Liver (tissue), 9 donors: Measurements from ENCODE around the gene DPYSL4. TPM values are rescaled to one million over a fixed set of nuclear protein-coding genes. Genes with fewer than 3 reads are reported as not detected.

Experiments used
- DNase-seq: peaks from one replicate; pipeline ENCODE4 v3.0.0-alpha.2; 2017; ENCODE audit warnings: low spot score
- H3K27ac ChIP-seq, 2 donors: one replicate each; pipeline ENCODE4 v1.7.0; 2013; ENCODE audit warnings: inconsistent platforms in 2 of 2, low read length in 2 of 2, control low read depth in 1 of 2, low read depth in 1 of 2, mild to moderate bottlenecking in 1 of 2
- H3K27me3 ChIP-seq, 4 donors: one replicate each; pipeline versions ENCODE4 v1.6.1 to v1.7.0; 2013; ENCODE audit warnings: low read length in 3 of 4, inconsistent platforms in 1 of 4, mild to moderate bottlenecking in 1 of 4, moderate library complexity in 1 of 4; ENCODE audit not compliant: control insufficient read depth in 4 of 4, insufficient read depth in 4 of 4
- H3K36me3 ChIP-seq, 4 donors: one replicate each; pipeline versions ENCODE4 v1.6.1 to v1.7.0; 2013; ENCODE audit warnings: low read length in 3 of 4, mild to moderate bottlenecking in 3 of 4, low read depth in 1 of 4, moderate library complexity in 1 of 4; ENCODE audit not compliant: control insufficient read depth in 4 of 4, insufficient read depth in 3 of 4
- H3K4me1 ChIP-seq, 4 donors: one replicate each; pipeline versions ENCODE4 v1.6.1 to v1.7.0; 2013; ENCODE audit warnings: low read length in 3 of 4, mild to moderate bottlenecking in 3 of 4, moderate library complexity in 1 of 4; ENCODE audit not compliant: control insufficient read depth in 4 of 4, insufficient read depth in 4 of 4
- H3K4me3 ChIP-seq, 3 donors: one replicate each; pipeline versions ENCODE4 v1.6.1 to v1.7.0; 2013; ENCODE audit warnings: low read length in 3 of 3, control low read depth in 1 of 3, low read depth in 1 of 3, mild to moderate bottlenecking in 1 of 3
- H3K9ac ChIP-seq, 2 donors: one replicate each; pipeline ENCODE4 v1.7.0; 2013; ENCODE audit warnings: low read length in 2 of 2, mild to moderate bottlenecking in 2 of 2, moderate library complexity in 2 of 2, control low read depth in 1 of 2, low read depth in 1 of 2
- H3K9me3 ChIP-seq, 4 donors: one replicate each; pipeline versions ENCODE4 v1.6.1 to v1.7.0; 2013; ENCODE audit warnings: low read length in 3 of 4; ENCODE audit not compliant: control insufficient read depth in 4 of 4
- ATF3 ChIP-seq: IDR thresholded peaks from 2 replicates; pipeline ENCODE4 v1.6.1; 2016; ENCODE audit warnings: antibody characterized with exemption
- CTCF ChIP-seq: fragments of 150-350 bp; IDR thresholded peaks from 2 replicates; pipeline ENCODE4 v1.5.1; 2017; ENCODE audit warnings: improper control_type of control experiment, low read depth, low read length; ENCODE audit not compliant: missing input control
- EGR1 ChIP-seq, 2 donors: IDR thresholded peaks; 2 replicates each; pipeline ENCODE4 v1.6.1; 2016 to 2018; ENCODE audit warnings: antibody characterized with exemption in 2 of 2, low read depth in 2 of 2
- FOXA1 ChIP-seq: IDR thresholded peaks from 2 replicates; pipeline ENCODE4 v1.6.1; 2016; ENCODE audit warnings: antibody characterized with exemption
- FOXA2 ChIP-seq: IDR thresholded peaks from 2 replicates; pipeline ENCODE4 v1.6.1; 2016; ENCODE audit warnings: antibody characterized with exemption
- GABPA ChIP-seq, 2 donors: IDR thresholded peaks in 1 of 2; conservative IDR thresholded peaks in 1 of 2; 2 replicates each; pipeline ENCODE4 v1.6.1; 2016; ENCODE audit warnings: antibody characterized with exemption in 2 of 2, mild to moderate bottlenecking in 1 of 2, moderate library complexity in 1 of 2
- HNF4A ChIP-seq, 2 donors: conservative IDR thresholded peaks; 2 replicates each; pipeline ENCODE4 v1.6.1; 2016; ENCODE audit warnings: antibody characterized with exemption in 2 of 2, mild to moderate bottlenecking in 2 of 2
- HNF4G ChIP-seq: IDR thresholded peaks from 2 replicates; pipeline ENCODE4 v1.6.1; 2016; ENCODE audit warnings: antibody characterized with exemption
- MAX ChIP-seq: IDR thresholded peaks from 2 replicates; pipeline ENCODE4 v1.6.1; 2016; ENCODE audit warnings: antibody characterized with exemption
- NR2F2 ChIP-seq: IDR thresholded peaks from 2 replicates; pipeline ENCODE4 v1.6.1; 2016; ENCODE audit warnings: antibody characterized with exemption
- RAD21 ChIP-seq, 2 donors: IDR thresholded peaks; 2 replicates each; pipeline ENCODE4 v1.6.1; 2016; ENCODE audit warnings: antibody characterized with exemption in 2 of 2, mild to moderate bottlenecking in 2 of 2
- REST ChIP-seq: IDR thresholded peaks from 2 replicates; pipeline ENCODE4 v1.6.1; 2016; ENCODE audit warnings: antibody characterized with exemption, mild to moderate bottlenecking
- RXRA ChIP-seq, 2 donors: IDR thresholded peaks; 2 replicates each; pipeline ENCODE4 v1.6.1; 2017 to 2018; ENCODE audit warnings: antibody characterized with exemption in 2 of 2, mild to moderate bottlenecking in 1 of 2
- SP1 ChIP-seq: IDR thresholded peaks from 2 replicates; pipeline ENCODE4 v1.6.1; 2018; ENCODE audit warnings: antibody characterized with exemption, mild to moderate bottlenecking
- TAF1 ChIP-seq: conservative IDR thresholded peaks from 2 replicates; pipeline ENCODE4 v1.6.1; 2016; ENCODE audit warnings: antibody characterized with exemption, mild to moderate bottlenecking
- YY1 ChIP-seq: IDR thresholded peaks from 2 replicates; pipeline ENCODE4 v1.6.1; 2016; ENCODE audit warnings: antibody characterized with exemption, mild to moderate bottlenecking
- ZBTB33 ChIP-seq: IDR thresholded peaks from 2 replicates; pipeline ENCODE4 v1.6.1; 2016; ENCODE audit warnings: antibody characterized with exemption
- WGBS: extraction: QIAGEN DNeasy Blood & Tissue Kit; methylation state at CpG from one replicate; pipeline ENCODE4 v1.1.7; 2013; 5-methylcytosine and 5-hydroxymethylcytosine counted together
- polyA plus RNA-seq, 2 donors: library from polyadenylated mRNA; stranded (reverse) in 1 of 2; unstranded in 1 of 2; fragments of 200-250 nt in 1 of 2; fragments of >200 nt in 1 of 2; fragmentation: Nextera tagmentation in 1 of 2; extraction: Ambion mirVana in 1 of 2; gene quantifications; one replicate each; pipeline versions ENCODE4 v1.2.1 to v1.2.3, GENCODE V29; 2013 to 2015
- total RNA-seq, 2 donors: library from RNA; depleted of rRNA; stranded (reverse); fragments of >200 nt; gene quantifications; one replicate each; pipeline ENCODE4 v1.2.3, GENCODE V29; 2014
- donor health status: healthy.
- donor health status: healthy.
- donor health status: healthy.
- donor health status: healthy.
- donor health status: healthy.

The DPYSL4 gene
- total and polyA plus RNA-seq, 4 donors: 0.19 to 2.2 (median 0.26) TPM

- Histone ChIP-seq H3K9ac (no peak overlapping the region), H3K9me3 (no peaks in the 10 kb centered on the region), H3K36me3 (no peaks in the 10 kb centered on the region), H3K27ac (no peak overlapping the region), H3K4me1 (peaks cover 0 to 7% (median 1%) of the 10 kb centered on the region in 4 donors), H3K4me3 (no peak overlapping the region), H3K27me3 (no peaks in the 10 kb centered on the region)
- WGBS: 61% methylated on average over 2 of the region's 2 CpGs
- TF ChIP-seq ATF3: no peak
- no peak for TF ChIP-seq SP1
- no peak for TF ChIP-seq RAD21 (IDR thresholded peaks at IDR 0.05)
- no peak for TF ChIP-seq NR2F2
- no peak for TF ChIP-seq HNF4A (conservative IDR thresholded peaks at IDR 0.05)
- no peak for TF ChIP-seq HNF4G
- no peak for TF ChIP-seq FOXA1
- no peak for TF ChIP-seq CTCF
- no peak for TF ChIP-seq ZBTB33
- TF ChIP-seq YY1: no peak
- TF ChIP-seq GABPA (IDR thresholded peaks at IDR 0.05 in 1 of 2, conservative IDR thresholded peaks at IDR 0.05 in 1 of 2): no peak
- TF ChIP-seq RXRA (IDR thresholded peaks at IDR 0.05): no peak
- TF ChIP-seq FOXA2: no peak
- no peak for TF ChIP-seq REST
- TF ChIP-seq MAX: no peak
- no peak for TF ChIP-seq EGR1 (IDR thresholded peaks at IDR 0.05; ENCODE audit: low read depth in 2 of 2)
- TF ChIP-seq TAF1: no peak
- no peak for DNase-seq
Measured at GRCh38 chr10:132158122-132158741, 28.5 kb upstream of the DPYSL4 start.
